HG02642 (cell line): ENCODE data around the gene ZFYVE21.

Experiments used
- ATAC-seq: cut with Tn5 transposase; IDR thresholded peaks from one replicate; pipeline ENCODE4 v1.9.1; 2021; ENCODE audit warnings: mild to moderate bottlenecking; ENCODE audit not compliant: unreplicated experiment, poor library complexity

Gene ZFYVE21

GRCh38 chr14:103715052-103716000, at the start of gene ZFYVE21, which contains the start of gene XRCC3:
Gene ZFYVE21 (plus strand): TSS chr14:103715810. CDS start chr14:103715842, 32 bp downstream.
Gene XRCC3 (minus strand): TSS chr14:103715451. CDS start chr14:103711087, 4,364 bp downstream.
- ATAC-seq, result peak; percentile 94

GRCh38 chr14:103667671-103668070, 47.9 kb upstream of the ZFYVE21 start:
- ATAC-seq, result no peak

- ATAC-seq, result no peak
Observed at GRCh38 chr14:103668117-103668516, 47.5 kb upstream of the ZFYVE21 start.

GRCh38 chr14:103669370-103669769, 46.2 kb upstream of the ZFYVE21 start:
- ATAC-seq, result no peak

GRCh38 chr14:103671911-103672310, 43.7 kb upstream of the ZFYVE21 start:
- ATAC-seq, result no peak

- ATAC-seq, result no peak
Observed at GRCh38 chr14:103675957-103676356, 39.7 kb upstream of the ZFYVE21 start.

- ATAC-seq, result no peak
Observed at GRCh38 chr14:103676881-103677675, 38.5 kb upstream of the ZFYVE21 start.

- peak; percentile 70 for ATAC-seq
Observed at GRCh38 chr14:103679351-103679750, 36.3 kb upstream of the ZFYVE21 start.

GRCh38 chr14:103680491-103681231, 34.9 kb upstream of the ZFYVE21 start:
- ATAC-seq, result no peak

- no peak for ATAC-seq
Observed at GRCh38 chr14:103683139-103683538, 32.5 kb upstream of the ZFYVE21 start.

GRCh38 chr14:103684471-103684870, 31.1 kb upstream of the ZFYVE21 start:
- no peak for ATAC-seq

GRCh38 chr14:103684871-103685270, 30.7 kb upstream of the ZFYVE21 start:
- no peak for ATAC-seq

GRCh38 chr14:103685276-103686211, 30.1 kb upstream of the ZFYVE21 start:
- ATAC-seq, result no peak

GRCh38 chr14:103686831-103687485, 28.7 kb upstream of the ZFYVE21 start:
- no peak for ATAC-seq

GRCh38 chr14:103687712-103688111, 27.9 kb upstream of the ZFYVE21 start:
- no peak for ATAC-seq

GRCh38 chr14:103688441-103688840, 27.2 kb upstream of the ZFYVE21 start:
- ATAC-seq, result no peak

- ATAC-seq, result no peak
Observed at GRCh38 chr14:103688906-103689902, 26.4 kb upstream of the ZFYVE21 start.

- ATAC-seq, result no peak
Observed at GRCh38 chr14:103690332-103690731, 25.3 kb upstream of the ZFYVE21 start.
